D721Med (cell line): ENCODE measurements around the gene AFF2.

Experiments used
- DNase-seq: peaks from one replicate; pipeline ENCODE4 v3.0.0; 2011; ENCODE audit warnings: low spot score; ENCODE audit not compliant: insufficient read length
- FAIRE-seq: peaks from 2 replicates; lab custom pipeline; 2011; peaks lifted over from hg19 to GRCh38; lab: Jason Lieb, UNC
- CTCF ChIP-seq: IDR thresholded peaks from 2 replicates; pipeline ENCODE4 v1.5.1; 2012; ENCODE audit warnings: mild to moderate bottlenecking, control low read depth; ENCODE audit not compliant: insufficient read depth; ENCODE audit errors: missing control alignments

The AFF2 gene

GRCh38 chrX:148755111-148755510 is 254.7 kb downstream of the AFF2 start:
- no peak for TF ChIP-seq CTCF
- no peak for FAIRE-seq
- no peak for DNase-seq

- DNase-seq: no peak
These were observed 263.5 kb downstream of the AFF2 start for GRCh38 chrX:148763896-148764295.

GRCh38 chrX:148768296-148768695 is 267.9 kb downstream of the AFF2 start:
- no peak for TF ChIP-seq CTCF
- FAIRE-seq: no peak
- no peak for DNase-seq

More at GRCh38 chrX:148763896-148764295, 263.5 kb downstream of the AFF2 start:
- no peak for FAIRE-seq
- TF ChIP-seq CTCF: no peak

GRCh38 chrX:148771440-148771839 is 271.0 kb downstream of the AFF2 start:
- FAIRE-seq: no peak
- TF ChIP-seq CTCF: no peak
- no peak for DNase-seq

- TF ChIP-seq CTCF: no peak
- DNase-seq (no peak), FAIRE-seq (no peak)
These were observed 273.9 kb downstream of the AFF2 start for GRCh38 chrX:148774276-148774675.

GRCh38 chrX:148784137-148784536 is 283.7 kb downstream of the AFF2 start:
- FAIRE-seq (no peak), DNase-seq (no peak)
- TF ChIP-seq CTCF: no peak

- FAIRE-seq (no peak), DNase-seq (no peak)
These were observed 284.4 kb downstream of the AFF2 start for GRCh38 chrX:148784856-148785255.

More at GRCh38 chrX:148784856-148785255, 284.4 kb downstream of the AFF2 start:
- no peak for TF ChIP-seq CTCF
